K562 (cell line): ENCODE measurements around the gene CNRIP1. TPM values are rescaled to one million over a fixed set of nuclear protein-coding genes. Genes with fewer than 3 reads are reported as not detected.
A peak's percentile ranks its signal among the peaks of the same experiment; 100 is the strongest.

ENCODE experiments used
- AFF1 ChIP-seq, 2 experiments: fragments of 450-650 bp; IDR thresholded peaks; 2 replicates each; pipeline ENCODE4 v1.6.1; 2018; ENCODE audit warnings: mild to moderate bottlenecking in 2 of 2, low read depth in 1 of 2; ENCODE audit not compliant: partially characterized antibody in 2 of 2
- ARID2 ChIP-seq: fragments of 450-650 bp; IDR thresholded peaks from 2 replicates; pipeline ENCODE4 v1.6.1; 2017; ENCODE audit warnings: antibody characterized with exemption, mild to moderate bottlenecking
- BHLHE40 ChIP-seq: IDR thresholded peaks from 2 replicates; pipeline ENCODE4 v1.6.1; 2011; ENCODE audit warnings: low read length, improper control_type of control experiment
- E2F8 ChIP-seq: fragments of 450-650 bp; IDR thresholded peaks from 2 replicates; pipeline ENCODE4 v1.7.1; 2018; ENCODE audit warnings: mild to moderate bottlenecking, low read depth; ENCODE audit not compliant: partially characterized antibody
- HNRNPH1 ChIP-seq: fragments of 200-400 bp; formaldehyde crosslinking; optimal IDR thresholded peaks from 2 replicates; pipeline ENCODE3; 2017; ENCODE audit warnings: low read depth, mild to moderate bottlenecking, low read length, moderate library complexity
- JUN ChIP-seq, 2 experiments: sonication (generic) in 1 of 2; formaldehyde crosslinking in 1 of 2; IDR thresholded peaks; 2 replicates each; pipeline versions ENCODE4 v1.6.1 to v1.8.0; 2012 to 2022; ENCODE audit warnings: borderline replicate concordance in 2 of 2, mild to moderate bottlenecking in 2 of 2, improper control_type of control experiment in 1 of 2, low read depth in 1 of 2, low read length in 1 of 2, missing genetic modification reagents in 1 of 2
- MECOM ChIP-seq: fragments of 250-450 bp; sonication (Bioruptor Pico); IDR thresholded peaks from 2 replicates; pipeline ENCODE4 v1.8.0; 2022; ENCODE audit warnings: inconsistent platforms
- RBM34 ChIP-seq: fragments of 200-400 bp; formaldehyde crosslinking; IDR thresholded peaks from 2 replicates; pipeline ENCODE4 v1.6.1; 2018; ENCODE audit warnings: low read length, borderline replicate concordance; ENCODE audit not compliant: insufficient read depth
- TOE1 ChIP-seq, 2 experiments: fragments of 450-650 bp in 1 of 2; sonication (generic) in 1 of 2; formaldehyde crosslinking in 1 of 2; IDR thresholded peaks; 2 replicates each; pipeline versions ENCODE4 v1.7.1 to v1.8.0; 2016 to 2022; ENCODE audit warnings: borderline replicate concordance in 2 of 2, mild to moderate bottlenecking in 2 of 2, antibody characterized with exemption in 1 of 2, inconsistent platforms in 1 of 2, low read depth in 1 of 2, missing genetic modification reagents in 1 of 2, moderate library complexity in 1 of 2
- YY1 ChIP-seq, 3 experiments: IDR thresholded peaks; 2 replicates each; pipeline ENCODE4 v1.6.1; 2011; ENCODE audit warnings: low read length in 2 of 3, mild to moderate bottlenecking in 2 of 3, moderate library complexity in 2 of 3, borderline replicate concordance in 1 of 3, control low read depth in 1 of 3, low read depth in 1 of 3; ENCODE audit not compliant: insufficient read depth in 3 of 3, insufficient replicate concordance in 2 of 3, control insufficient read depth in 1 of 3, insufficient read length in 1 of 3; ENCODE audit errors: extremely low read depth in 1 of 3
- ZNF239 ChIP-seq: fragments of 250-450 bp; sonication (Bioruptor Pico); IDR thresholded peaks from 2 replicates; pipeline ENCODE4 v1.4.0; 2020; ENCODE audit warnings: mild to moderate bottlenecking
- ZNF41 ChIP-seq: fragments of 250-450 bp; sonication (Bioruptor Pico); conservative IDR thresholded peaks from 2 replicates; pipeline ENCODE4 v1.4.0; 2020; ENCODE audit warnings: mild to moderate bottlenecking
- ZNF445 ChIP-seq: fragments of 250-450 bp; sonication (Bioruptor Pico); IDR thresholded peaks from 2 replicates; pipeline ENCODE4 v1.4.0; 2020; ENCODE audit warnings: low read depth, mild to moderate bottlenecking, moderate library complexity
- ZNF644 ChIP-seq: fragments of 200-800 bp; sonication (Bioruptor generic); IDR thresholded peaks from 2 replicates; pipeline ENCODE4 v1.6.1; 2016; ENCODE audit warnings: low read depth, missing genetic modification characterization, missing compliant biosample characterization
- polyA plus RNA-seq, 8 experiments: library from polyadenylated mRNA; depleted of rRNA in 4 of 8; stranded (reverse) in 5 of 8; unstranded in 3 of 8; fragments of >200 nt; fragmentation: Nextera tagmentation in 2 of 8; fragmentation: Illumina TruSeq in 1 of 8; extraction: Ambion mirVana in 2 of 8; extraction: Trizol in 1 of 8; gene quantifications; 2 replicates each; pipeline versions ENCODE4 v1.2.1 to v1.2.3, GENCODE V29; 2011 to 2014; ENCODE audit warnings: inconsistent platforms in 1 of 8, missing spikeins in 1 of 8
- total RNA-seq, 7 experiments: library from RNA; depleted of rRNA in 6 of 7; stranded (reverse); fragments of >200 nt in 6 of 7; fragmentation: Illumina TruSeq in 2 of 7; extraction: Trizol in 2 of 7; gene quantifications; 2 replicates each; pipeline versions ENCODE4 v1.2.1 to v1.2.3, GENCODE V29; 2011 to 2021; ENCODE audit warnings: low replicate concordance in 1 of 7
- TF ChIP-seq, protein P1 (sequence below): fragments of 450-650 bp; IDR thresholded peaks from 2 replicates; pipeline ENCODE4 v1.6.1; 2016
- TF ChIP-seq, protein P2 (sequence below): fragments of 250-450 bp; sonication (Bioruptor Pico); IDR thresholded peaks from 2 replicates; pipeline ENCODE4 v1.6.1; 2021; ENCODE audit warnings: mild to moderate bottlenecking

The CNRIP1 gene
- total and polyA plus RNA-seq, 9 of the 15 experiments (the other 6 are each of a cell fraction or from before 2014, with no cell fraction given) = 0.59 to 2.1 (median 1.5) TPM

DNA sequence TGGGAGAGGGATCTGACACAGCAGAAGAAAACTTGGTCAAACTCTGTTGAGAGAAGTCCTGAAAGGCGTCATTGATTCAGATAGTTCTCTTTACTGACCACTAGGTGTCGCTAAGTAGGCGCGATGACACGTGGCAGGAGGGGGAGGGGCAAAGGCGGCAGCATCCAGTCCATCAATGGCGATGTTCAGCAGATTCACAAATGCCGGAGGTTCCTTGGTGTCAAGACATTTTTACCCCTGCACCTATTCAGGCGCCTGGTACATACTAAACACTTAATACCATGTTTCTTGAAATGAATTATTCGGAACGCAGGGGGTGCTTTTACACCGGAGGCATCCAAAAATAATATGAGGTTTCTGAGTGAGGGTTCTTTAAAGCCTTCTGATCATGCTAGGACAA is 42.3 kb upstream of the CNRIP1 start (continued):
- TF ChIP-seq MECOM (CRISPR knock-in tag) (peak; percentile 56), ZNF41 (CRISPR knock-in tag) (peak; percentile 37; the same call in 1 of the 2 replicates), E2F8 (peak; percentile 43), JUN (IDR thresholded peaks at IDR 0.05; ENCODE audit: borderline replicate concordance, low read depth, low read length) (peak; percentile 51; the same call in 1 of the 2 replicates), JUN (CRISPR knock-in tag; IDR thresholded peaks at IDR 0.05; ENCODE audit: borderline replicate concordance) (no peak), TOE1 (IDR thresholded peaks at IDR 0.05; ENCODE audit: borderline replicate concordance) (0 out of 2 replicates have a peak, but pooled peaks have one; percentile 44), TOE1 (CRISPR knock-in tag; IDR thresholded peaks at IDR 0.05; ENCODE audit: borderline replicate concordance, low read depth) (no peak), YY1 (IDR thresholded peaks at IDR 0.05; ENCODE audit: borderline replicate concordance in 1 of 3, control insufficient read depth in 1 of 3, extremely low read depth in 1 of 3, insufficient read depth in 3 of 3, insufficient read length in 1 of 3, insufficient replicate concordance in 2 of 3, low read depth in 1 of 3, low read length in 2 of 3) (peak in 2 of 3 experiments; percentile 79 to 86), AFF1 (IDR thresholded peaks at IDR 0.05; ENCODE audit: low read depth in 1 of 2, partially characterized antibody in 2 of 2) (peak in 1 of 2 experiments; percentile 14), ZNF644 (tag) (peak; percentile 27; the same call in 1 of the 2 replicates), HNRNPH1 (no peak), ARID2 (no peak), ZNF445 (CRISPR knock-in tag) (no peak), ZNF239 (CRISPR knock-in tag) (peak; percentile 59), RBM34 (no peak), BHLHE40 (peak; percentile 60; the same call in 1 of the 2 replicates)
- TF ChIP-seq, protein P1, sequence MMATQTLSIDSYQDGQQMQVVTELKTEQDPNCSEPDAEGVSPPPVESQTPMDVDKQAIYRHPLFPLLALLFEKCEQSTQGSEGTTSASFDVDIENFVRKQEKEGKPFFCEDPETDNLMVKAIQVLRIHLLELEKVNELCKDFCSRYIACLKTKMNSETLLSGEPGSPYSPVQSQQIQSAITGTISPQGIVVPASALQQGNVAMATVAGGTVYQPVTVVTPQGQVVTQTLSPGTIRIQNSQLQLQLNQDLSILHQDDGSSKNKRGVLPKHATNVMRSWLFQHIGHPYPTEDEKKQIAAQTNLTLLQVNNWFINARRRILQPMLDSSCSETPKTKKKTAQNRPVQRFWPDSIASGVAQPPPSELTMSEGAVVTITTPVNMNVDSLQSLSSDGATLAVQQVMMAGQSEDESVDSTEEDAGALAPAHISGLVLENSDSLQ = peak; percentile 78
- TF ChIP-seq, protein P2, sequence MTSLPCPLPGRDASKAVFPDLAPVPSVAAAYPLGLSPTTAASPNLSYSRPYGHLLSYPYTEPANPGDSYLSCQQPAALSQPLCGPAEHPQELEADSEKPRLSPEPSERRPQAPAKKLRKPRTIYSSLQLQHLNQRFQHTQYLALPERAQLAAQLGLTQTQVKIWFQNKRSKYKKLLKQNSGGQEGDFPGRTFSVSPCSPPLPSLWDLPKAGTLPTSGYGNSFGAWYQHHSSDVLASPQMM (CRISPR knock-in tag) = no peak
